Heart left ventricle (tissue), 13 donors: ENCODE results near the gene UBE2E2.

ENCODE experiments used
- CTCF ChIP-seq, 12 donors: fragments of 200-600 bp; sonication (generic) in 4 of 12; IDR thresholded peaks; one replicate each; pipeline versions ENCODE4 v1.5.0 to v1.8.0; 2018 to 2022; ENCODE audit warnings: antibody characterized with exemption in 12 of 12, mild to moderate bottlenecking in 5 of 12
- POLR2A ChIP-seq, 2 donors: fragments of 450-650 bp; IDR thresholded peaks; one replicate each; pipeline ENCODE4 v1.6.1; 2017; ENCODE audit warnings: antibody characterized with exemption in 2 of 2, mild to moderate bottlenecking in 2 of 2, moderate library complexity in 2 of 2
- donor health status: ischemic (EF 13 %, LVEDD 7.1; RV severe dilation, severe dysfunction).
- donor health status: DM: no; HTN: yes; CAD: no.
- donor health status: DM: no; HTN: no; CAD: no.
- donor health status: ischemic (EF 25% LVEDD 6.9; RV normal size, moderate dysfunction).
- donor health status: ischemic (EF 25% LVEDD 5.7; RV mildly dilated, moderate dysfunction).
- donor health status: ischemic (EF 35%, LVEDD 5.7; RV mildly dilated, moderate dysfunction).
- donor health status: nonischemic (EF 11% LVEDD 7.7; RV severe dilation, severe dysfunction).
- donor health status: DM: yes; HTN: yes; CAD: no.
- donor health status: PGD.
- donor health status: ischemic (EF 29% LVEDD 5.4; RV normal size, mild dysfunction).
- donor health status: nonischemic (EF 23%, LVEDD 6.1; RV moderate dilation, normal function).

- TF ChIP-seq CTCF (IDR thresholded peaks at IDR 0.05) (no peak), POLR2A (IDR thresholded peaks at IDR 0.05) (no peak)
Measured at GRCh38 chr3:23450806-23451205, 247.7 kb downstream of the UBE2E2 start.
